Colonic mucosa (tissue), 4 donors: Measurements from ENCODE around the gene SLC35B3. TPM values are rescaled to one million over a fixed set of nuclear protein-coding genes. Genes with fewer than 3 reads are reported as not detected.
"Not testable (repeated sequence)": the region's sequence is repeated elsewhere in the genome, so short reads cannot be mapped to it uniquely, and the experiment has no call there.

ENCODE experiments used
- DNase-seq: peaks from one replicate; pipeline ENCODE4 v3.0.0-alpha.2; 2020
- H3K27ac ChIP-seq: fragments of 200-600 bp; one replicate; pipeline ENCODE4 v1.8.0; 2021
- H3K27me3 ChIP-seq: fragments of 200-600 bp; one replicate; pipeline ENCODE4 v1.8.0; 2021
- H3K36me3 ChIP-seq: fragments of 200-600 bp; one replicate; pipeline ENCODE4 v1.8.0; 2021
- H3K4me1 ChIP-seq: fragments of 200-600 bp; one replicate; pipeline ENCODE4 v1.8.0; 2021; ENCODE audit warnings: mild to moderate bottlenecking
- H3K4me3 ChIP-seq: fragments of 200-600 bp; one replicate; pipeline ENCODE4 v1.8.0; 2021
- H3K9ac ChIP-seq, 2 donors: one replicate each; pipeline ENCODE4 v1.7.0; 2013; ENCODE audit warnings: control low read depth in 2 of 2, low read depth in 2 of 2, low read length in 2 of 2
- H3K9me3 ChIP-seq: fragments of 200-600 bp; one replicate; pipeline ENCODE4 v1.8.0; 2021
- intact Hi-C: fragments of 100-400 bp; cut with DNase I; formaldehyde crosslinking; loops from one replicate; pipeline ENCODE4 v1.14.1; 2022
- total RNA-seq, 2 donors: library from RNA; stranded (reverse); fragmentation: NEBNext Ultra II Directional in 1 of 2; extraction: Animal tissue kit (Norgen Biotek cat#: 25700) in 1 of 2; gene quantifications; one replicate each; pipeline ENCODE4 v1.2.1, GENCODE V29; 2021
- TF ChIP-seq, protein P1 (sequence below): fragments of 200-600 bp; IDR thresholded peaks from one replicate; pipeline ENCODE4 v1.8.0; 2022; ENCODE audit warnings: antibody characterized with exemption, mild to moderate bottlenecking
- donor health status: healthy.
- donor health status: DM: no; HTN: no; CAD: no.
- donor health status: DM: no; HTN: no; CAD: no.

The SLC35B3 gene
- total RNA-seq, 2 donors from 2014 or later = 33.4 to 35.1 TPM

DNA sequence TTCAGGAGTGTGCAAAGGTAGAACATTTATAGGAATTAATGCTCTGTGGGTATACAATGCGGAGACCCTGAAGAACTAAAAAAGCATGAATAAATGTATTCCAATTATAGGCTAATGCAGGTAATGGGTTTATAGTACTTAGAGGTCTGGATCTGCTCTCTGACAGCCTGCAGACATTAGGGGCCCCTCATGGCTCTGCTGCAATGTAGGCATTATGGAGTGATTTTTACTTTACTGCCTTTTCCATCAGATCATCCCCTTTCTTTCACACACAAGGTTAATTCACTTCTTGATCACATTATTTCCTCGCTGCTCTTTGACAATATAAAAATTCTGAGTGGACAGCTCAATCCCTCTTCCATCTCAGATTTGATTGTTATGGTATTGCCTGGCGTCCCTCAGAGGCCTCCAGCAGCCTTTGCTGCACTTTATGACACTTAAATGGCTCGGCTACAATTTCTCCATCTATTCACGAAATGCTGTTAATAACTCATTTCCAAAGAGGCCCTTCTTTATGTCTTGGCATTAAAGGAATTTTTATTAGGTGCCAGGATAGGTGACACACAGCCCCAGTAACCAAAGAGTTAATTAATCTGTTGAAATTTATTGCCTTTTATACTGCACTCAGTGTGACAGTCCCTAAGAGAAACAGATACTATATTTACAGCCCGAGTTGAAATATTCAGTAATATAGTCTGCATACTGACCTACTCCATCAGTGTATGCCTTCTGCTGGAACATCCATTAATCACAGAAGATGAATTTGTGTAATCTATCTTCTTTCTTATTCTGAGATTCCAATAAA is 33.4 kb upstream of the SLC35B3 start:
- TF ChIP-seq, protein P1, sequence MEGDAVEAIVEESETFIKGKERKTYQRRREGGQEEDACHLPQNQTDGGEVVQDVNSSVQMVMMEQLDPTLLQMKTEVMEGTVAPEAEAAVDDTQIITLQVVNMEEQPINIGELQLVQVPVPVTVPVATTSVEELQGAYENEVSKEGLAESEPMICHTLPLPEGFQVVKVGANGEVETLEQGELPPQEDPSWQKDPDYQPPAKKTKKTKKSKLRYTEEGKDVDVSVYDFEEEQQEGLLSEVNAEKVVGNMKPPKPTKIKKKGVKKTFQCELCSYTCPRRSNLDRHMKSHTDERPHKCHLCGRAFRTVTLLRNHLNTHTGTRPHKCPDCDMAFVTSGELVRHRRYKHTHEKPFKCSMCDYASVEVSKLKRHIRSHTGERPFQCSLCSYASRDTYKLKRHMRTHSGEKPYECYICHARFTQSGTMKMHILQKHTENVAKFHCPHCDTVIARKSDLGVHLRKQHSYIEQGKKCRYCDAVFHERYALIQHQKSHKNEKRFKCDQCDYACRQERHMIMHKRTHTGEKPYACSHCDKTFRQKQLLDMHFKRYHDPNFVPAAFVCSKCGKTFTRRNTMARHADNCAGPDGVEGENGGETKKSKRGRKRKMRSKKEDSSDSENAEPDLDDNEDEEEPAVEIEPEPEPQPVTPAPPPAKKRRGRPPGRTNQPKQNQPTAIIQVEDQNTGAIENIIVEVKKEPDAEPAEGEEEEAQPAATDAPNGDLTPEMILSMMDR = no peak
- Histone ChIP-seq H3K27ac (no peak overlapping the region), H3K27me3 (no peaks in the 10 kb centered on the region), H3K4me1 (no peaks in the 10 kb centered on the region), H3K4me3 (no peak overlapping the region), H3K9ac (no peak overlapping the region), H3K36me3 (no peaks in the 10 kb centered on the region), H3K9me3 (no peaks in the 10 kb centered on the region)
- DNase-seq = no peak
- intact Hi-C loops = no loop called here

DNA sequence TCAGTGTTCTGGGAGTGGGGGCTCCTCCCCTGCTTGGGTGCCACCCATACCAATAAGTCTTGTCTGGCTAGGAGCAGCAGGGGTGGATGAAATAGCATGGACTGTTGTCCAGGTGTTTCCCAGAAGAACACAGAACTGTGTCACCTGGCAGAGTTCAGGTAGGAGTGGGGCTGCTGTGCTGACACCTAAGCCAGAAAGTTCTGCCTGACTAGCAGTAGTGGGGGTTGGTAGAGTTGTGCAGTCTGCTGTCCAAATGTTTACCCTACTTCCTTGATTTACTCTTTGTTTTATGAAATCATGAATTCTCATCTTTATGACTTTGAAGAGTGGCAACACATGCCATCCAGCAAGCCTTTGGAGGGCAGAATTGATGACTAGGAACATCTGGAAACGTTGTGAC is 27.3 kb upstream of the SLC35B3 start:
- no peak for DNase-seq
- intact Hi-C loops = no loop called here
- Histone ChIP-seq H3K36me3 (no peaks in the 10 kb centered on the region), H3K27me3 (no peaks in the 10 kb centered on the region), H3K9me3 (no peaks in the 10 kb centered on the region), H3K4me1 (no peaks in the 10 kb centered on the region), H3K9ac (no peak overlapping the region), H3K4me3 (no peak overlapping the region), H3K27ac (no peak overlapping the region)
- TF ChIP-seq, protein P1 = no peak

DNA sequence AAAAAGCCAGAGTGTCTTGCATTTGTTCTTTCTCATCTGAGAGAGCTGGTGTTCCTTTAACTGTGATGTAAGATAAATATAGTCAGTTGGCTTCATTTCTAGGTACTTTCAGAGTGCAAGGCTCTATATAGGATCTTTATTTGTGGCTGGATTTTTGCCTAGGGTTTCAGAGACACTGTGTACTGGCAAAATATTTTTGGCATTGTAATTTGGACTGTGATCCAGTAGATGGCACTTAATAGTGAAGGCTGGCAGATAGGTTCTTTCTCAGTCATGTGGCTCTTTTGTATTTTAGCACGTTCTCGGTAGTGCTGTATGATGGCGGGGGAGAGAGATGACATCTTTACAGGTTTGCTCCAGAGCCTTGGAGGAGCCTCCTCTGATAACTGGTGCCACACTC is 26.8 kb upstream of the SLC35B3 start:
- Histone ChIP-seq H3K36me3 (no peaks in the 10 kb centered on the region), H3K9ac (no peak overlapping the region), H3K9me3 (no peaks in the 10 kb centered on the region), H3K4me3 (no peak overlapping the region), H3K27me3 (no peaks in the 10 kb centered on the region), H3K27ac (no peak overlapping the region), H3K4me1 (no peaks in the 10 kb centered on the region)
- TF ChIP-seq, protein P1 = no peak
- DNase-seq = no peak
- intact Hi-C loops = no loop called here

DNA sequence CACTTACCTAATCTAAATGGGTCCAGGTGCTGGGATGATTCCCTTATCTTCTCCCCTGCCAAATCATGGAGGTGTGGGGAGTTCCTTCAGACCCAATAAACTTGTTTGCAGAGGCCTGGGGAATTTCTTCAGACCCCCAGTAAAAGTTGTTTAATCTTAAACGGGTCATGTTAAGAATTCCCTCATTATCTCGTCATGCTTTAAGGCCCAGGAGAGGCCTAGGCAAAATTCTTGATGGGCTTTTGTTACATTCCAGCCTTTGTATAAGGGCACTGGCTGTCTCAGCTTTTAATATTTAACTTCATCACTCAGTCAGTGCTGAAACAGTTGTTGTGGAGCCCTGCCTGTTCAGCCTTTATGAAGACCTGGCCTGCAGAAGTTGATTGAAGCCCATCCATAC is 11.0 kb upstream of the SLC35B3 start:
- Histone ChIP-seq H3K9ac (no peak overlapping the region), H3K27ac (no peak overlapping the region), H3K4me1 (no peaks in the 10 kb centered on the region), H3K27me3 (no peaks in the 10 kb centered on the region), H3K9me3 (no peaks in the 10 kb centered on the region), H3K36me3 (no peaks in the 10 kb centered on the region), H3K4me3 (no peak overlapping the region)
- TF ChIP-seq, protein P1 = no peak
- intact Hi-C loops = no loop called here
- no peak for DNase-seq

DNA sequence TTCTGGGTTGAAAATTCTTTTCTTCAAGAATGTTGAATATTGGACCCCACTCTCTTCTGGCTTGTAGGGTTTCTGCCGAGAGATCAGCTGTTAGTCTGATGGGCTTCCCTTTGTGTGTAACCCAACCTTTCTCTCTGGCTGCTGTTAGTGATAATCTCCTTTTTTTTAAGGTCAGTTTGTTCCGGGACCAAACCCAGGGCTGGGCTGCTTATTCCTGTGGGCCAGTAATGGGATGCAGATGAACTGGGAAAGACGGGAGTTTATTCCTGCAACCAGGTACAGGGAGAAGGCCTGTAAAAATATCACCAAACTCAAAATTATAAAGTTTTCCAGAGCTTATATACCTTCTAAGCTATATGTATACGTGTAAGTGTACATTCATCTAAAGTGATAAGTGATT is 10.6 kb upstream of the SLC35B3 start:
- H3K27ac ChIP-seq, H3K27me3 ChIP-seq, H3K36me3 ChIP-seq, H3K9me3 ChIP-seq, H3K9ac ChIP-seq, H3K4me1 ChIP-seq, intact Hi-C loops, DNase-seq, H3K4me3 ChIP-seq: not testable (repeated sequence)

DNA sequence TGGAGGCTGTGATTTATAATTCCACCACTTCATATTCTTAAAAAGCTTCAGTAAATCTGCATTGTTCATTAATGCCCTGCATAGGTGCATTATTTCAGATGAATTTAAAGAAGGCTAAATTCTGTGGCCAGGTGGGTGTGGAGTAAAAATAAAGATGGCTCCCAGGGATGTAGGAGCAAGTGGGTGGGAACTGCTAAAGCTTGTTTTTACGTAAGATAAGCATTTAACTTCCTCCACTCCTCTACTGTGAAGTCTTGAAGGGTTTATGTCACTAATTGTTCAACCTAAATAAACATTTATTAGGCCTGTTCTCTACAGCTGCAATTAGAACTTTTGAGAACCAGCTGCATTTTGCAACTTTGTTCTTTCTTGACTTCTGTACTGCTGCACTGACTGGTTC is 6.8 kb upstream of the SLC35B3 start:
- no peak for DNase-seq
- no peaks in the 10 kb centered on the region for H3K36me3 ChIP-seq
- H3K27ac ChIP-seq = no peak overlapping the region
- intact Hi-C loops = no loop called here
- no peaks in the 10 kb centered on the region for H3K27me3 ChIP-seq
- TF ChIP-seq, protein P1 = no peak
- H3K4me1 ChIP-seq = no peaks in the 10 kb centered on the region
- H3K4me3 ChIP-seq = no peak overlapping the region
- no peak overlapping the region for H3K9ac ChIP-seq
- H3K9me3 ChIP-seq = no peaks in the 10 kb centered on the region
